ENCODE measurements around the gene GNB1.
"Not testable (repeated sequence)": the region's sequence is repeated elsewhere in the genome, so short reads cannot be mapped to it uniquely, and the experiment has no call there.

The GNB1 gene

DNA sequence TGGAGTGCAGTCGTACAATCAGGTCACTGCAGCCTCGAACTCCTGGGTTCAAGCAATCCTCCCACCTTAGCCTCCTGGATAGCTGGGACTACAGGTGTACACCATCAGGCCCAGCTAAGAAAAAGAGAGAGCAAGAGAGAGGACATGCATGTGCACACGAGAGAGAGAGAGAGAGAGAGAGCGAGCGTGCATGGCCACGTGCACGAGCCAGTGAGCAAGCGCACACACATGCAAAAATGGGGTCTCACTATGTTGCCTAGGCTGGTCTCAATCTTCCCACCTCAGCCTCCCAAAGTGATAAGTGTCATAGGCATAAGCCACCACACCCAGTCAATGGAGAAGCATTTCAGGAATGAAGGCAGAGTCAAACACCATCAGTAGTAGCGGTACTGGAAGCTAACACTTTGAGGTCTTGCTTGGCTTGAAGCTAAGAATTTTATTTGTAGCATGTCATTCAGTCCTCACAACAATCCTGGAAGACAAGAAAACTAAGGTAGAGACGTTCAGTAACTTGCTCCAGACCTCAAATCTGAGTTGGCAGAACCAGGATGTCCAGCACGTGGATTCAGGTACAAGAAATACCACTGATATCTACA lies 14.5 kb downstream of the GNB1 start:
- Histone ChIP-seq H3K27me3 (ENCODE audit: control insufficient read depth, insufficient read depth, low read length) (no peaks in the 10 kb centered on the region), H3K9ac (ENCODE audit: low read length) (no peak overlapping the region), H3K4me1 (ENCODE audit: control insufficient read depth, low read depth, low read length) (peaks cover 5% of the 10 kb centered on the region), H3K27ac (ENCODE audit: low read length) (no peak overlapping the region), H3K4me3 (ENCODE audit: low read length) (no peak overlapping the region), H3K9me3 (ENCODE audit: control insufficient read depth, low read depth, low read length) (no peaks in the 10 kb centered on the region), H3K36me3 (ENCODE audit: control insufficient read depth, low read depth, low read length) (peaks cover 17% of the 10 kb centered on the region)

GRCh38 chr1:1875932-1876331 lies 15.0 kb downstream of the GNB1 start:
- no peaks in the 10 kb centered on the region for H3K27me3 ChIP-seq (ENCODE audit: control insufficient read depth, insufficient read depth, low read length)

DNA sequence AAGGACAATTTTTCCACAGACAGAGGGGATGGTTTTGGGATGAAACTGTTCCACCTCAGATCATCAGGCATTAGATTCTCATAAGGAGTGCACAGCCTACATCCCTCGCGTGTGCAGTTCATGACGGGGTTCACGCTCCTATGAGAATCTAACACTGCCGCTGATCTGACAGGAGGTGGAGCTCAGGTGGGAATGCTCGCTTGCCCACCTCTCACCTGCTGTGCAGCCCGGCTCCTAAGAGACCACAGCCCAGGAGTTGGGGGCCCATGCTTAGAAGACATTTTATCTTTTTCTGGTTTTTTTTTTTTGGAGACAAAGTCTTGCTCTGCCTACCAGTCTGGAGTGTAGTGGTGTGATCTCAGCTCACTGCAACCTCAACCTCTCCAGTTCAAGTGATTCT lies 16.0 kb downstream of the GNB1 start:
- H3K9me3 ChIP-seq (ENCODE audit: control insufficient read depth, low read depth, low read length) = no peaks in the 10 kb centered on the region
- no peak overlapping the region for H3K4me3 ChIP-seq (ENCODE audit: low read length)
- no peak overlapping the region for H3K27ac ChIP-seq (ENCODE audit: low read length)
- no peaks in the 10 kb centered on the region for H3K4me1 ChIP-seq (ENCODE audit: control insufficient read depth, low read depth, low read length)
- peaks cover 17% of the 10 kb centered on the region for H3K36me3 ChIP-seq (ENCODE audit: control insufficient read depth, low read depth, low read length)
- H3K9ac ChIP-seq (ENCODE audit: low read length) = no peak overlapping the region
- no peaks in the 10 kb centered on the region for H3K27me3 ChIP-seq (ENCODE audit: control insufficient read depth, insufficient read depth, low read length)

More at GRCh38 chr1:1875932-1876331, 15.0 kb downstream of the GNB1 start:
- Histone ChIP-seq H3K9me3 (ENCODE audit: control insufficient read depth, low read depth, low read length) (no peaks in the 10 kb centered on the region), H3K9ac (ENCODE audit: low read length) (no peak overlapping the region), H3K4me3 (ENCODE audit: low read length) (no peak overlapping the region), H3K4me1 (ENCODE audit: control insufficient read depth, low read depth, low read length) (peaks cover 2% of the 10 kb centered on the region), H3K36me3 (ENCODE audit: control insufficient read depth, low read depth, low read length) (peaks cover 17% of the 10 kb centered on the region), H3K27ac (ENCODE audit: low read length) (no peak overlapping the region)

GRCh38 chr1:1873186-1873585 lies 17.7 kb downstream of the GNB1 start:
- Histone ChIP-seq H3K9ac (ENCODE audit: low read length) (no peak overlapping the region), H3K27ac (ENCODE audit: low read length) (no peak overlapping the region), H3K4me1 (ENCODE audit: control insufficient read depth, low read depth, low read length) (no peaks in the 10 kb centered on the region), H3K27me3 (ENCODE audit: control insufficient read depth, insufficient read depth, low read length) (no peaks in the 10 kb centered on the region), H3K4me3 (ENCODE audit: low read length) (no peak overlapping the region), H3K9me3 (ENCODE audit: control insufficient read depth, low read depth, low read length) (no peaks in the 10 kb centered on the region), H3K36me3 (ENCODE audit: control insufficient read depth, low read depth, low read length) (peaks cover 17% of the 10 kb centered on the region)

DNA sequence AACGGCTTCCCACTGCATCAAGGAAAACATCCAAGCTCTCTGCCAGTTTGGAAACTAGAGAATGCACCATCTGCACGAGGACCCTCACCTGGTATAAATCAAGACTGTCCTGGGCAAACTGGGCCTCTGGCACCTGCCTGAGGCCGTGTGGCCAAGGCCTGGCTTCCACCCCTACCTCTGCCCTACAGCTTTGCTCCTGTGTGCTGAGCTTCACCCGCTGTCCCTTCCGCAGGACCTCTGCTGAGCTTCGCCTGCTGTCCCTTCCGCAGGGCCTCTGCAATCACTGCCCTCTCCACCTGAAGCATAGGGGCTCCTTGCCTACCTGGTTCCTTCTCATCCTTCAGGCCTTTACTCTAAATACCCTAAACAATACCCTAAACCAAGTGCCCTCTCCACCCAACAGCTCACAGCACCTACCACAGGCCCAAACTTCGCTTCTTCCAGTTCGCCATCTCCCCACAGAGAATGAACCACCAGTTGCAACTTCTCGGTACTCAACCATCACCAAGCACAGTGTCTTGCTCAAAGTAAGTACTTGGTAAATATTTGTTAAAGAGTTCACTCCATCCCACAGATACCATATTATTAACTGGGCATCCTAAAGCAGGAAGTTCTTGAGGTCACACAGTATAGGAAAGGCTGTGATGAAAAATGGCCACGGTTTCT lies 18.4 kb downstream of the GNB1 start:
- Histone ChIP-seq H3K36me3 (ENCODE audit: control insufficient read depth, low read depth, low read length) (peaks cover 17% of the 10 kb centered on the region), H3K9me3 (ENCODE audit: control insufficient read depth, low read depth, low read length) (no peaks in the 10 kb centered on the region), H3K9ac (ENCODE audit: low read length) (no peak overlapping the region), H3K27ac (ENCODE audit: low read length) (no peak overlapping the region), H3K4me1 (ENCODE audit: control insufficient read depth, low read depth, low read length) (no peaks in the 10 kb centered on the region), H3K4me3 (ENCODE audit: low read length) (no peak overlapping the region), H3K27me3 (ENCODE audit: control insufficient read depth, insufficient read depth, low read length) (no peaks in the 10 kb centered on the region)

DNA sequence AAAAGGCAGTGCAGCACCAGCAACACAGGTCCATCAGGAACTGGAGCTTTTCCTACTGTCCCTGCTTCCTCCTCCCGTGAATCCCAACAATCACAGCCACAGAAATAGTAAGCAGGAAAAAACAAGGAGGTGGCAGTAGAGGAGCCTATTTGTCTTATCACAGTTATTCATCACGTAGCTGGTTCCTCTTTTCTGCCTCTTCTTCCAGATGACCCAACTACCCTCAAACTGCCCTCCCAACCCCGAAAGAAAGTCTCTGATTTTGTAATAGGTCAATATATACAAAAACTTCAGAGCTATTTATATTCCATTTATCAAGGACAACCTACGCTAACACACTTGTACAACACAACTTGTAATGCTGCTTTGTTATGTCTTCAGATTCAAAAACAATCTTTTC lies 21.4 kb downstream of the GNB1 start:
- Histone ChIP-seq H3K9ac (ENCODE audit: low read length) (no peak overlapping the region), H3K9me3 (ENCODE audit: control insufficient read depth, low read depth, low read length) (no peaks in the 10 kb centered on the region), H3K27ac (ENCODE audit: low read length) (no peak overlapping the region), H3K36me3 (ENCODE audit: control insufficient read depth, low read depth, low read length) (no peaks in the 10 kb centered on the region), H3K27me3 (ENCODE audit: control insufficient read depth, insufficient read depth, low read length) (no peaks in the 10 kb centered on the region), H3K4me1 (ENCODE audit: control insufficient read depth, low read depth, low read length) (no peaks in the 10 kb centered on the region), H3K4me3 (ENCODE audit: low read length) (no peak overlapping the region)

DNA sequence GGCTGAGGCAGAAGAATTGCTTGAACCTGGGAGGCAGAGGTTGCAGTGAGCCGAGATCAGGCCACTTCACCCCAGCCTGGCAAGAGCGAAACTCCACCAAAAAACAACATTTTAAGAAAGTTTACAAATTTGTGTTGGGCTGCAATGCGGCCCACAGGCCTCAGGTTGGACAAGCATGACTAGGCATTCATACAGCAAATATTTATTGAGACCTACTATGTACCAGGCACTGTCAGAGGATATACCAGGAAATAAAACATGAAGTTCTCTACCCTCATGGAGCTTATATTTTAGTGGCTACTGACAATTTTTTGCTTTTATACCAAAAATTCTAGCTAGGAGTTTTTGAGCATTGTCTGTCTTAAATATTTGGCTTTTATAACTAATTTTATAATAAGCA lies 23.7 kb downstream of the GNB1 start:
- no peaks in the 10 kb centered on the region for H3K27me3 ChIP-seq (ENCODE audit: control insufficient read depth, insufficient read depth, low read length)
- no peaks in the 10 kb centered on the region for H3K36me3 ChIP-seq (ENCODE audit: control insufficient read depth, low read depth, low read length)
- no peak overlapping the region for H3K9ac ChIP-seq (ENCODE audit: low read length)
- no peak overlapping the region for H3K4me3 ChIP-seq (ENCODE audit: low read length)
- H3K27ac ChIP-seq (ENCODE audit: low read length) = no peak overlapping the region
- no peaks in the 10 kb centered on the region for H3K9me3 ChIP-seq (ENCODE audit: control insufficient read depth, low read depth, low read length)
- no peaks in the 10 kb centered on the region for H3K4me1 ChIP-seq (ENCODE audit: control insufficient read depth, low read depth, low read length)

- Histone ChIP-seq H3K9ac (ENCODE audit: low read length) (no peak overlapping the region), H3K9me3 (ENCODE audit: control insufficient read depth, low read depth, low read length) (no peaks in the 10 kb centered on the region), H3K27me3 (ENCODE audit: control insufficient read depth, insufficient read depth, low read length) (no peaks in the 10 kb centered on the region), H3K4me3 (ENCODE audit: low read length) (no peak overlapping the region), H3K27ac (ENCODE audit: low read length) (no peak overlapping the region), H3K36me3 (ENCODE audit: control insufficient read depth, low read depth, low read length) (no peaks in the 10 kb centered on the region), H3K4me1 (ENCODE audit: control insufficient read depth, low read depth, low read length) (peaks cover 6% of the 10 kb centered on the region)
These were observed 27.9 kb downstream of the GNB1 start for GRCh38 chr1:1862905-1863547.

- H3K27ac ChIP-seq (ENCODE audit: low read length); H3K27me3 ChIP-seq (ENCODE audit: control insufficient read depth, insufficient read depth, low read length); H3K4me3 ChIP-seq (ENCODE audit: low read length); H3K9me3 ChIP-seq (ENCODE audit: control insufficient read depth, low read depth, low read length); H3K36me3 ChIP-seq (ENCODE audit: control insufficient read depth, low read depth, low read length); H3K9ac ChIP-seq (ENCODE audit: low read length); H3K4me1 ChIP-seq (ENCODE audit: control insufficient read depth, low read depth, low read length): not testable (repeated sequence)
These were observed 29.1 kb downstream of the GNB1 start for GRCh38 chr1:1861761-1862310.

DNA sequence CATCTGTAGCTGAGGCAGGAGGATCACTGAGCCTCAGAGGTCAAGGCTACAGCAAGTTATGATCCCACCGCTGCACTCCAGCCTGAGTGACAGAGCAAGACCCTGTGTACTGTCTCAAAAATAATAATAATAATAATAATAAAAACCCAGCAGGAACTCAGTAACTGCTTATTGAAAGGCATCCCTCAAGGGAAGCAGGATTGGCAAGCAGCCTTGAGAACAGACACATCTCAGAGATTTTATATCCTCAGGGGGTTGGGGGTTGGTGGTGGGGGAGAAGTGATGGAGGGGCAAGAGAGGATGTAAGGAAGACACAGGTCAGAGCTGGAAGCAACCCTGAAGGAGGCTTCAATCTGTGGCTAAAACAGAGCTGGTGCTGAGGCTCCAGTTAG lies 29.6 kb downstream of the GNB1 start:
- Histone ChIP-seq H3K27me3 (ENCODE audit: control insufficient read depth, insufficient read depth, low read length) (no peaks in the 10 kb centered on the region), H3K36me3 (ENCODE audit: control insufficient read depth, low read depth, low read length) (peaks cover 3% of the 10 kb centered on the region), H3K9me3 (ENCODE audit: control insufficient read depth, low read depth, low read length) (no peaks in the 10 kb centered on the region), H3K4me3 (ENCODE audit: low read length) (no peak overlapping the region), H3K27ac (ENCODE audit: low read length) (no peak overlapping the region), H3K4me1 (ENCODE audit: control insufficient read depth, low read depth, low read length) (peaks cover 6% of the 10 kb centered on the region), H3K9ac (ENCODE audit: low read length) (no peak overlapping the region)

GRCh38 chr1:1859970-1860697 lies 30.8 kb downstream of the GNB1 start:
- H3K4me3 ChIP-seq (ENCODE audit: low read length); H3K4me1 ChIP-seq (ENCODE audit: control insufficient read depth, low read depth, low read length); H3K27ac ChIP-seq (ENCODE audit: low read length); H3K27me3 ChIP-seq (ENCODE audit: control insufficient read depth, insufficient read depth, low read length); H3K9ac ChIP-seq (ENCODE audit: low read length); H3K9me3 ChIP-seq (ENCODE audit: control insufficient read depth, low read depth, low read length); H3K36me3 ChIP-seq (ENCODE audit: control insufficient read depth, low read depth, low read length): not testable (repeated sequence)

Measured in iPS-18a (cell line).